RKO (cell line): ENCODE results near the gene CHD9.
"Not testable (repeated sequence)": the region's sequence is repeated elsewhere in the genome, so short reads cannot be mapped to it uniquely, and the experiment has no call there.

Experiments used
- DNase-seq: peaks from one replicate; pipeline ENCODE4 v3.0.0-alpha.2; 2016; ENCODE audit warnings: low spot score

The CHD9 gene

GRCh38 chr16:53281859-53282258, 227.1 kb downstream of the CHD9 start:
- DNase-seq, result no peak

GRCh38 chr16:53282328-53282727, 227.5 kb downstream of the CHD9 start:
- DNase-seq, result no peak

- peak; percentile 67 for DNase-seq
These were observed 228.5 kb downstream of the CHD9 start for GRCh38 chr16:53282975-53283946.

- DNase-seq, result no peak
These were observed 230.4 kb downstream of the CHD9 start for GRCh38 chr16:53285236-53285635.

- DNase-seq, result no peak
These were observed 235.7 kb downstream of the CHD9 start for GRCh38 chr16:53290520-53290919.

GRCh38 chr16:53291757-53292392, 237.1 kb downstream of the CHD9 start:
- peak; percentile 25 for DNase-seq

GRCh38 chr16:53297477-53297876, 242.7 kb downstream of the CHD9 start:
- DNase-seq, result no peak

- no peak for DNase-seq
These were observed 249.5 kb downstream of the CHD9 start for GRCh38 chr16:53304334-53304733.

GRCh38 chr16:53305743-53306142, 251.0 kb downstream of the CHD9 start:
- DNase-seq, result no peak

- no peak for DNase-seq
These were observed 254.7 kb downstream of the CHD9 start for GRCh38 chr16:53309457-53309856.

GRCh38 chr16:53320992-53321391, 266.2 kb downstream of the CHD9 start:
- DNase-seq, result no peak

- no peak for DNase-seq
These were observed 269.1 kb downstream of the CHD9 start for GRCh38 chr16:53323924-53324323.

- not testable (repeated sequence) for DNase-seq
These were observed 276.2 kb downstream of the CHD9 start for GRCh38 chr16:53330991-53331390.

GRCh38 chr16:53334581-53334980, 279.8 kb downstream of the CHD9 start:
- no peak for DNase-seq

GRCh38 chr16:53337294-53337693, 282.5 kb downstream of the CHD9 start:
- DNase-seq, result no peak

GRCh38 chr16:53341792-53342191, 287.0 kb downstream of the CHD9 start:
- no peak for DNase-seq

GRCh38 chr16:53355064-53355463, 300.3 kb downstream of the CHD9 start:
- DNase-seq, result no peak

- no peak for DNase-seq
These were observed 301.9 kb downstream of the CHD9 start for GRCh38 chr16:53356478-53357207.

- no peak for DNase-seq
These were observed 302.4 kb downstream of the CHD9 start for GRCh38 chr16:53357208-53357586.

GRCh38 chr16:53357955-53358354, 303.2 kb downstream of the CHD9 start:
- DNase-seq, result no peak

- DNase-seq, result no peak
These were observed 304.1 kb downstream of the CHD9 start for GRCh38 chr16:53358884-53359283.

- DNase-seq, result no peak
These were observed 315.1 kb downstream of the CHD9 start for GRCh38 chr16:53369921-53370320.

- no peak for DNase-seq
These were observed 316.0 kb downstream of the CHD9 start for GRCh38 chr16:53370827-53371226.
